BLaER1 treated with 17β-estradiol and CSF1 and Interleukin-3, amounts not matched to agents 10 nM and 100 nM (cell line): ENCODE measurements around the gene DPYD.

Source experiments
- H3K27ac ChIP-seq, 11 experiments: shearing (Covaris generic); formaldehyde crosslinking; 2 replicates each; pipeline ENCODE4 v1.8.1; 2022
- H3K27me3 ChIP-seq, 11 experiments: shearing (Covaris generic); formaldehyde crosslinking; 2 replicates each; pipeline ENCODE4 v1.8.1; 2022
- H3K36me3 ChIP-seq, 11 experiments: shearing (Covaris generic); formaldehyde crosslinking; 2 replicates each; pipeline ENCODE4 v1.8.1; 2022
- H3K4me1 ChIP-seq, 10 experiments: shearing (Covaris generic); formaldehyde crosslinking; 2 replicates each; pipeline ENCODE4 v1.8.1; 2022
- H3K4me2 ChIP-seq, 11 experiments: shearing (Covaris generic); formaldehyde crosslinking; 2 replicates each; pipeline ENCODE4 v1.8.1; 2022
- H3K4me3 ChIP-seq, 10 experiments: shearing (Covaris generic); formaldehyde crosslinking; 2 replicates each; pipeline ENCODE4 v1.8.1; 2022
- H3K9ac ChIP-seq, 11 experiments: shearing (Covaris generic); formaldehyde crosslinking; 2 replicates each; pipeline ENCODE4 v1.8.1; 2022
- H3K9me3 ChIP-seq, 11 experiments: shearing (Covaris generic); formaldehyde crosslinking; replicated peaks in 1 of 11; 2 replicates each; pipeline ENCODE4 v1.8.1; 2022
- H4K20me1 ChIP-seq, 11 experiments: shearing (Covaris generic); formaldehyde crosslinking; 2 replicates each; pipeline ENCODE4 v1.8.1; 2022
- Cebpa-rat ChIP-seq, 11 experiments: shearing (Covaris generic); IDR thresholded peaks; 2 replicates each; pipeline ENCODE4 v1.8.1; 2022

Gene DPYD

GRCh38 chr1:97506368-97506767, 414.5 kb downstream of the DPYD start:
- peaks cover 0 to 48% (median 0%) of the 10 kb centered on the region in 11 experiments; a peak in 5 of 22 replicates for H3K36me3 ChIP-seq
- peaks cover 4 to 14% (median 11%) of the 10 kb centered on the region in 11 experiments; a peak in 14 of 22 replicates for H3K9me3 ChIP-seq
- no peak overlapping the region for H3K9ac ChIP-seq
- peaks cover 0 to 10% (median 5%) of the 10 kb centered on the region in 10 experiments; a peak in 8 of 20 replicates for H3K4me1 ChIP-seq
- H3K4me3 ChIP-seq: no peak overlapping the region
- TF ChIP-seq Cebpa-rat (IDR thresholded peaks at IDR 0.05): no peak
- no peak overlapping the region for H3K27ac ChIP-seq
- H4K20me1 ChIP-seq: no peaks in the 10 kb centered on the region
- no peak overlapping the region for H3K4me2 ChIP-seq
- no peaks in the 10 kb centered on the region for H3K27me3 ChIP-seq

GRCh38 chr1:97505816-97506215, 415.0 kb downstream of the DPYD start:
- Histone ChIP-seq H3K4me2 (no peak overlapping the region), H3K4me1 (peaks cover 0 to 6% (median 2%) of the 10 kb centered on the region in 10 experiments; a peak in 8 of 20 replicates), H3K36me3 (peaks cover 0 to 45% (median 0%) of the 10 kb centered on the region in 11 experiments; a peak in 5 of 22 replicates), H3K4me3 (no peak overlapping the region), H3K9me3 (peaks cover 4 to 13% (median 9%) of the 10 kb centered on the region in 11 experiments; a peak in 14 of 22 replicates), H3K27ac (no peak overlapping the region), H4K20me1 (no peaks in the 10 kb centered on the region), H3K27me3 (no peaks in the 10 kb centered on the region), H3K9ac (no peak overlapping the region)
- TF ChIP-seq Cebpa-rat (IDR thresholded peaks at IDR 0.05): no peak

- Histone ChIP-seq H3K9ac (no peak overlapping the region), H3K27me3 (no peaks in the 10 kb centered on the region), H3K27ac (no peak overlapping the region), H4K20me1 (no peaks in the 10 kb centered on the region), H3K4me1 (peaks cover 0 to under 1% (median 0%) of the 10 kb centered on the region in 10 experiments; a peak in 2 of 20 replicates), H3K36me3 (peaks cover 0 to 41% (median 0%) of the 10 kb centered on the region in 11 experiments; a peak in 5 of 22 replicates), H3K4me3 (no peak overlapping the region), H3K9me3 (peaks cover 4 to 9% (median 5%) of the 10 kb centered on the region in 11 experiments; a peak in 13 of 22 replicates), H3K4me2 (no peak overlapping the region)
- TF ChIP-seq Cebpa-rat (IDR thresholded peaks at IDR 0.05): no peak
These were observed 415.5 kb downstream of the DPYD start for GRCh38 chr1:97505289-97505688.

DNA sequence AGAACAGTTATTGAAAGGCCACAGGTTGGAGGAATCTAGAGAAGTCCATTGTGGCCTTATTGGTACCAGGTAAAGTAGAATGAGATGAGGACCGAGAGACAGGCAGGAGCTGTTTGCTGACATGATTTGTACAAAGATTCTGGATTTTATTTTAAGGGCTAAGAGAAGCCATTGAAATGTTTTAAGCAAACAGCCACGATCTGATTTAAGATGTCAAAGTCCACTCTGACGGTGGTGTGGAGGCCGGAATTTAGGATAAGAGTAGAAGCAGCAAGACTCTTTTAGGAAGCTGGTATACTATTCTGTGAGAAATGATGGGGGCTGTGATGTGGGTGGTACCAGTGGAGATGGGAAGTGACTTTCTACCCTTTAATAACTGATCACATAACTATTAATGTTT, 418.5 kb downstream of the DPYD start:
- H3K4me3 ChIP-seq: no peak overlapping the region
- no peak overlapping the region for H3K9ac ChIP-seq
- no peaks in the 10 kb centered on the region for H3K4me1 ChIP-seq
- H3K36me3 ChIP-seq: peaks cover 0 to 17% (median 0%) of the 10 kb centered on the region in 11 experiments; a peak in 4 of 22 replicates
- H3K27me3 ChIP-seq: no peaks in the 10 kb centered on the region
- no peaks in the 10 kb centered on the region for H3K9me3 ChIP-seq
- no peak for TF ChIP-seq Cebpa-rat (IDR thresholded peaks at IDR 0.05)
- H4K20me1 ChIP-seq: no peaks in the 10 kb centered on the region
- no peak overlapping the region for H3K27ac ChIP-seq
- H3K4me2 ChIP-seq: no peak overlapping the region

- no peaks in the 10 kb centered on the region for H3K27me3 ChIP-seq
These were observed 419.2 kb downstream of the DPYD start for GRCh38 chr1:97501628-97502027.

GRCh38 chr1:97500760-97501159, 420.1 kb downstream of the DPYD start:
- Histone ChIP-seq H3K27me3 (no peaks in the 10 kb centered on the region), H3K4me3 (no peak overlapping the region), H3K4me1 (no peaks in the 10 kb centered on the region), H3K4me2 (no peak overlapping the region), H4K20me1 (no peaks in the 10 kb centered on the region), H3K9me3 (no peaks in the 10 kb centered on the region), H3K27ac (no peak overlapping the region), H3K9ac (no peak overlapping the region), H3K36me3 (peaks cover 0 to 17% (median 0%) of the 10 kb centered on the region in 11 experiments; a peak in 4 of 22 replicates)
- no peak for TF ChIP-seq Cebpa-rat (IDR thresholded peaks at IDR 0.05)

More at GRCh38 chr1:97501628-97502027, 419.2 kb downstream of the DPYD start:
- H3K4me2 ChIP-seq: no peak overlapping the region
- H3K36me3 ChIP-seq: peaks cover 0 to 17% (median 0%) of the 10 kb centered on the region in 11 experiments; a peak in 4 of 22 replicates
- H3K4me3 ChIP-seq: no peak overlapping the region
- no peaks in the 10 kb centered on the region for H3K9me3 ChIP-seq
- no peak overlapping the region for H3K9ac ChIP-seq
- no peaks in the 10 kb centered on the region for H4K20me1 ChIP-seq
- TF ChIP-seq Cebpa-rat (IDR thresholded peaks at IDR 0.05): no peak
- H3K4me1 ChIP-seq: no peaks in the 10 kb centered on the region
- H3K27ac ChIP-seq: no peak overlapping the region

DNA sequence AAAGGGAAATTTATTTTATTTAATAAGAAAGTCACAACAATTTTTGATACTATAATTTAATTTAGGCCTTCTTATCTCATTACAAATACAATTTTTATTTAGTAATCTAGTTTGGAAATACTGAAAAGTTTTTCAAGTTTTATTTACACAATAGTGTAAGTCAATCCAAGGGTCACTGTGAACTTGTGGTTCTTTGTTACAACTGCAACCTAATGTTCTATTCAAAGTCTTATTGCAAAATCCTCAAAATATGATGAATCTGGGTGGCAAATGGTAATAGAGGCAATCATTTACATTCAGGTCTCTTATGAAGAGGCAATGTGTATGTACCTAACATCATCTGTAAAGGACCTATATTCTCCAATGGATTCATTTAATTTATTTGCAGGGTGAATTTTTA, 421.2 kb downstream of the DPYD start:
- Histone ChIP-seq H3K27ac (no peak overlapping the region), H3K36me3 (peaks cover 0 to 19% (median 0%) of the 10 kb centered on the region in 11 experiments; a peak in 4 of 22 replicates), H3K4me3 (no peak overlapping the region), H4K20me1 (no peaks in the 10 kb centered on the region), H3K4me2 (no peak overlapping the region), H3K9ac (no peak overlapping the region), H3K4me1 (no peaks in the 10 kb centered on the region), H3K9me3 (no peaks in the 10 kb centered on the region), H3K27me3 (no peaks in the 10 kb centered on the region)
- no peak for TF ChIP-seq Cebpa-rat (IDR thresholded peaks at IDR 0.05)

- Histone ChIP-seq H3K36me3 (peaks cover 0 to 4% (median 0%) of the 10 kb centered on the region in 11 experiments; a peak in 2 of 22 replicates), H3K27ac (peak overlapping the region in 7 of 11 experiments; percentile 25 to 62 (median 47); a peak in 9 of 22 replicates), H3K9me3 (no peaks in the 10 kb centered on the region), H3K9ac (no peak overlapping the region), H3K4me2 (peak overlapping the region in 8 of 11 experiments; percentile 12 to 78 (median 61); a peak in 12 of 22 replicates), H3K27me3 (no peaks in the 10 kb centered on the region), H3K4me3 (no peak overlapping the region; a peak in 2 of 20 replicates), H3K4me1 (peaks cover 0 to 58% (median 9%) of the 10 kb centered on the region in 10 experiments; a peak in 12 of 20 replicates), H4K20me1 (0 out of 22 replicates have a peak, but pooled peaks cover 0 to 6% (median 0%) of the 10 kb centered on the region in 11 experiments)
- TF ChIP-seq Cebpa-rat (IDR thresholded peaks at IDR 0.05): peak in 4 of 11 experiments; percentile 11 to 84 (median 40); a peak in 5 of 22 replicates
These were observed 431.0 kb downstream of the DPYD start for GRCh38 chr1:97489834-97490233.

DNA sequence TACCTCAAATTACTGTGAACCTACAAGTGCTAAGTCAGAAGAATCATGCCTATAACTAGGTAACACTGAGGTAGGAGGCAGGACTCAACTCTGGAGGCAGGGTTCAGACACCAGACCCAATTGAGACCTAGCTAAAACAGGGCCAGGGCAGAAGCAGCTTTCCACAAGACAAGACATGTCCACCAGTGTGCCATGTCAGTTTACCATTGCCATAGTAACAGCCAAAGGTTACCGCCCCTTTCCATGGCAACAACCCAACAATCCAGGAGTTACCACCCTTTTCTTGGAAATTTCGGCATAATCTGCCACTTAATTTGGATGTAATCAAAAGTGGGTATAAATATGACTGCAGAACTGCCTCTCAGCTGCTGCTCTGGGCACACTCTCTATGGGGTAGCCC, 432.3 kb downstream of the DPYD start:
- peak overlapping the region in 4 of 11 experiments; percentile 17 to 78 (median 64); a peak in 5 of 22 replicates for H3K4me2 ChIP-seq

More for the DNA sequence above, 432.3 kb downstream of the DPYD start:
- Histone ChIP-seq H3K9me3 (no peaks in the 10 kb centered on the region), H3K27ac (peak overlapping the region in 7 of 11 experiments; percentile 25 to 62 (median 47); a peak in 7 of 22 replicates), H3K4me1 (peaks cover 0 to 64% (median 9%) of the 10 kb centered on the region in 10 experiments; a peak in 12 of 20 replicates), H3K27me3 (no peaks in the 10 kb centered on the region), H3K4me3 (no peak overlapping the region), H3K36me3 (peaks cover 0 to 2% (median 0%) of the 10 kb centered on the region in 11 experiments; a peak in 3 of 22 replicates), H3K9ac (no peak overlapping the region), H4K20me1 (0 out of 22 replicates have a peak, but pooled peaks cover 0 to 6% (median 0%) of the 10 kb centered on the region in 11 experiments)
- TF ChIP-seq Cebpa-rat (IDR thresholded peaks at IDR 0.05): no peak
